Fibroblast of the aortic adventitia (primary cell): ENCODE results near the gene CAPN5. TPM values are rescaled to one million over a fixed set of nuclear protein-coding genes. Genes with fewer than 3 reads are reported as not detected.

Source experiments
- DNase-seq: peaks from one replicate; pipeline ENCODE4 v3.0.0-alpha.2; 2010; ENCODE audit warnings: low read depth
- H3K4me3 ChIP-seq: 2 replicates; pipeline ENCODE4 v1.5.1; 2011; ENCODE audit warnings: low read depth, mild to moderate bottlenecking, control low read depth, low read length, moderate library complexity
- total RNA-seq: library from RNA; depleted of rRNA; stranded (reverse); fragments of >200 nt; gene quantifications from 2 replicates; pipeline ENCODE4 v1.2.3, GENCODE V29; 2012; ENCODE audit warnings: low replicate concordance
- TF ChIP-seq, protein P1 (sequence below): IDR thresholded peaks from 2 replicates; pipeline ENCODE4 v1.5.1; 2011; ENCODE audit warnings: mild to moderate bottlenecking, low read length, control low read depth, inconsistent platforms; ENCODE audit not compliant: insufficient read depth

CAPN5 gene
- total RNA-seq, 1 donor: 31.0 TPM

DNA sequence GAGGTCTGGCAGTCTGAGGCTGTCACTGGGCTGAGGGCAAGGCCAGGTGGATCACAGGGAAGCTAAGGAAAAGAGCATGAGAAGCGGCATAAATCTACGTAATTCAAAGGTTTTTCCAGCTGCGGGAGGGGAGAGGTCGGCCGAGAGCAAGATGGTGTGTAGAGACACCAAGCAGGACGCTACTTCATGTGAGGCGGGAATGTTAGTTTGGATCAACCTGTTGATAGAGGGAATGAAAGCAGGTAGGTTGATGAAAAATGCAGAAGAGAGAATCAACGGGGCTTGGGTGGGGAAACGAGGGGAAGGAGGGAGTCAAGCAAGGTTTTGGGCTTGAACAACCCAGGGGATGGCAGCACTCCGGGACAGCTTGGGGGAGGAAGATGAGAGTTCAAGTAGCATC is 29.7 kb upstream of the CAPN5 start:
- TF ChIP-seq, protein P1, sequence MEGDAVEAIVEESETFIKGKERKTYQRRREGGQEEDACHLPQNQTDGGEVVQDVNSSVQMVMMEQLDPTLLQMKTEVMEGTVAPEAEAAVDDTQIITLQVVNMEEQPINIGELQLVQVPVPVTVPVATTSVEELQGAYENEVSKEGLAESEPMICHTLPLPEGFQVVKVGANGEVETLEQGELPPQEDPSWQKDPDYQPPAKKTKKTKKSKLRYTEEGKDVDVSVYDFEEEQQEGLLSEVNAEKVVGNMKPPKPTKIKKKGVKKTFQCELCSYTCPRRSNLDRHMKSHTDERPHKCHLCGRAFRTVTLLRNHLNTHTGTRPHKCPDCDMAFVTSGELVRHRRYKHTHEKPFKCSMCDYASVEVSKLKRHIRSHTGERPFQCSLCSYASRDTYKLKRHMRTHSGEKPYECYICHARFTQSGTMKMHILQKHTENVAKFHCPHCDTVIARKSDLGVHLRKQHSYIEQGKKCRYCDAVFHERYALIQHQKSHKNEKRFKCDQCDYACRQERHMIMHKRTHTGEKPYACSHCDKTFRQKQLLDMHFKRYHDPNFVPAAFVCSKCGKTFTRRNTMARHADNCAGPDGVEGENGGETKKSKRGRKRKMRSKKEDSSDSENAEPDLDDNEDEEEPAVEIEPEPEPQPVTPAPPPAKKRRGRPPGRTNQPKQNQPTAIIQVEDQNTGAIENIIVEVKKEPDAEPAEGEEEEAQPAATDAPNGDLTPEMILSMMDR: no peak
- DNase-seq: no peak
- no peak overlapping the region for H3K4me3 ChIP-seq

DNA sequence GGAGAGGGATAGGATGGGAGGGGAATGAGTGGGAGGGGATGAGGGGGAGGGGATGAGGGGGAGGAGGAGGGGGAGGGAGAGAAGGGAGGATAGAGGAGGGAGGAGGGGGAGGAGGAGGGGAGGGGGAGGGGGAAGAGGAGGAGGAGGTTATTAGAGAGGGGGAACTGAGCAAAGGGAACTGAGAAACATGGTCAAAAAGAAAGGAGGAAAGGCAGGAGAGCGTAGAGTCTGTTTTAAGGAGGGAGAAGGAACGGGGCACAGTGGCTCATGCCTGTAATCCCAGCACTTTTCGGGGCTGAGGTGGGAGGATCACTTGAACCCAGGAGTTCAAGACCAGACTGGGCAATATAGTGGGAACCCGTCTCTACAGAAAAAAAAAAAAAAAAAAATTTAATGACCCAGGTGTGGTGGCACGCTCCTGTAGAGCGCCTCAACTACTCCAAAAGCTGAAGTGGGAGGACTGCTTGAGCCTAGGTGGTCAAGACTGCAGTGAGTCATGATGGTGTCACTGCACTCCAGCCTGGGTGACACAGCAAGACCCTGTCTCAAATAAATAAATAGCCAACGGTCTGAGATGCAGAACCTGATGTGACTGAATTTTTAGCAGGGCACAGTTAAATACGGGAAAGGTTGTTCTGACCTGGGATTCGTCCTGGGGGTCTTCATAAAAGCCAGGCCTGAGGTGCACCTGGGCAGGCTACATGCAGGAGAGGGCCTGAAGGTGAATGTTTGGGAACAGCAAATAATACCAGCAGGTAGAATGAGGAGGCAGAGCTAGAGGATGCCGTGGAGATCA is 28.5 kb upstream of the CAPN5 start:
- DNase-seq: no peak
- TF ChIP-seq, protein P1: no peak
- H3K4me3 ChIP-seq: no peak overlapping the region

DNA sequence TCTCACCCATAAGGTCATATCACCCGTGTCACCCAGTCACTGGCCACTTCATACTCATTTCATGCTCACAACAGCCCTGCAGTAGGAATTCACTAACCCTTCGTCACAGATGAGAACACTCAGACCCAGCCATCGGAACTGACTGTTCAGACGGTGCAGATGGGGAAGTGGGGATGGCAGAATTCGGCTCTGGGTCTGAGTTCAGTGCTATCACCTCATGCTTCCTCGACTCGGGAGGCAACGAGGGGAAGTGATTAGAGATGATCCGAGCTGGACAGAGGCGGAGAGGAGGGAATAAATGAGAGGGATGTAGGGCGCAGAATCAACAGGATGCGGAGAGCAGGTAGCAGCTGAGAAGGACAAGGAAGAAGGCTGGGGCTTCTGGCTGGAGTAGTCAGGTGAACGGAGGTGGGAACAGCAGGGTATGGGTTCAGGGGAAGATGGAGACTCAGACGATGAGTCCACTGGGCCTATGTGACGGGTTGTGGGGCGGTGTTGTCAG is 27.9 kb upstream of the CAPN5 start:
- H3K4me3 ChIP-seq: no peak overlapping the region
- no peak for DNase-seq
- TF ChIP-seq, protein P1: no peak

DNA sequence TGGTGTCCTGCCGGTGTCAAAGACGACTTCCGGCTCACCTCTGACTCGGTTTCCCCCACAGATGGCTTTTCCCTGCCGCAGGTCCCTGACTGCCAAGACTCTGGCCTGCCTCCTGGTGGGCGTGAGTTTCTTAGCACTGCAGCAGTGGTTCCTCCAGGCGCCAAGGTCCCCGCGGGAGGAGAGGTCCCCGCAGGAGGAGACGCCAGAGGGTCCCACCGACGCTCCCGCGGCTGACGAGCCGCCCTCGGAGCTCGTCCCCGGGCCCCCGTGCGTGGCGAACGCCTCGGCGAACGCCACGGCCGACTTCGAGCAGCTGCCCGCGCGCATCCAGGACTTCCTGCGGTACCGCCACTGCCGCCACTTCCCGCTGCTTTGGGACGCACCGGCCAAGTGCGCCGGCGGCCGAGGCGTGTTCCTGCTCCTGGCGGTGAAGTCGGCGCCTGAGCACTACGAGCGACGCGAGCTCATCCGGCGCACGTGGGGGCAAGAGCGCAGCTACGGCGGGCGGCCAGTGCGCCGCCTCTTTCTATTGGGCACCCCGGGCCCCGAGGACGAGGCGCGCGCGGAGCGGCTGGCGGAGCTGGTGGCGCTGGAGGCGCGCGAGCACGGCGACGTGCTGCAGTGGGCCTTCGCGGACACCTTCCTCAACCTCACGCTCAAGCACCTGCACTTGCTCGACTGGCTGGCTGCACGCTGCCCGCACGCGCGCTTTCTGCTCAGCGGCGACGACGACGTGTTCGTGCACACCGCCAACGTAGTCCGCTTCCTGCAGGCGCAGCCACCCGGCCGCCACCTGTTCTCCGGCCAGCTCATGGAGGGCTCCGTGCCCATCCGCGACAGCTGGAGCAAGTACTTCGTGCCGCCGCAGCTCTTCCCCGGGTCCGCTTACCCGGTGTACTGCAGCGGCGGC is 27.0 kb upstream of the CAPN5 start:
- peak overlapping the region; percentile 58 for H3K4me3 ChIP-seq
- DNase-seq: peak; percentile 37
- TF ChIP-seq, protein P1: peak; percentile 65

DNA sequence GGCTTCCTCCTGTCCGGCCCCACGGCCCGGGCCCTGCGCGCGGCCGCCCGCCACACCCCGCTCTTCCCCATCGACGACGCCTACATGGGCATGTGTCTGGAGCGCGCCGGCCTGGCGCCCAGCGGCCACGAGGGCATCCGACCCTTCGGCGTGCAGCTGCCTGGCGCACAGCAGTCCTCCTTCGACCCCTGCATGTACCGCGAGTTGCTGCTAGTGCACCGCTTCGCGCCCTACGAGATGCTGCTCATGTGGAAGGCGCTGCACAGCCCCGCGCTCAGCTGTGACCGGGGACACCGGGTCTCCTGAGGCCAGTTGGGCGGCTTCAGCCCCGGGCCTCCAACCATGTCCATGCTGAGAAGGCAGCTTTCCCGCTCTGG is 26.4 kb upstream of the CAPN5 start:
- DNase-seq: no peak
- TF ChIP-seq, protein P1: no peak
- no peak overlapping the region for H3K4me3 ChIP-seq

DNA sequence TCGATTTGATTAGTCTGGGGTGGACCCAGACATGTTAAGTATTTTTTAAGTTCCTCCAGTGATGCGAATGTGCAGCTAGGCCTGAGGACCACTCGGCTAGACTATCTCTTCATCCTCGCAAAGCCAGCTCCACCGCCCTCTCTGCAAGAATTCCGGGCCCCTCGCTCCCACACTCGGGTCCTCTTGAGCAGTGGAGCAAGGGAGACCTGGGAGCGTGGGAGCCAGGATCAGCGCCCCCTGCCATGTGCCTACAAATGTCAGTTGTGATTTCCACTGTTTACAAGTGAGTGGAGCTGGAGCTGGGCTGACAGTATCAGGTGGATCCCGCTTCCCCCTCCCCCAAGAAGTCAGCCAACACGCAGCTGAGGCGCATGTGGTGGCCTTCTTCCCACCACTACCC is 25.9 kb upstream of the CAPN5 start:
- no peak overlapping the region for H3K4me3 ChIP-seq
- DNase-seq: no peak
- TF ChIP-seq, protein P1: no peak
